ENCODE results near the gene SDK2. TPM values are rescaled to one million over a fixed set of nuclear protein-coding genes. Genes with fewer than 3 reads are reported as not detected.

Gene SDK2
- total RNA-seq, 1 donor from 2014 or later = 31.8 TPM

GRCh38 chr17:73620414-73620813, 23.8 kb downstream of the SDK2 start:
- H3K36me3 Mint-ChIP-seq = peaks cover 22% of the 10 kb centered on the region
- H3K9me3 Mint-ChIP-seq = peaks cover 22% of the 10 kb centered on the region
- TF ChIP-seq CTCF (IDR thresholded peaks at IDR 0.05; ENCODE audit: unreplicated experiment) = no peak
- no peak overlapping the region for H3K27ac Mint-ChIP-seq
- H3K4me1 Mint-ChIP-seq = peaks cover 58% of the 10 kb centered on the region
- H3K27me3 Mint-ChIP-seq (ENCODE audit: low read depth) = no peaks in the 10 kb centered on the region
- no peak overlapping the region for H3K4me3 Mint-ChIP-seq
- DNase-seq (ENCODE audit: low spot score in 2 of 2, unreplicated experiment in 2 of 2) = no peak

- peaks cover 19% of the 10 kb centered on the region for H3K36me3 Mint-ChIP-seq
- H3K27ac Mint-ChIP-seq = peak overlapping the region; percentile 90
- TF ChIP-seq CTCF (IDR thresholded peaks at IDR 0.05; ENCODE audit: unreplicated experiment) = no peak
- H3K4me1 Mint-ChIP-seq = peaks cover 52% of the 10 kb centered on the region
- H3K27me3 Mint-ChIP-seq (ENCODE audit: low read depth) = no peaks in the 10 kb centered on the region
- DNase-seq (ENCODE audit: low spot score in 2 of 2, unreplicated experiment in 2 of 2) = no peak
- peaks cover 22% of the 10 kb centered on the region for H3K9me3 Mint-ChIP-seq
- no peak overlapping the region for H3K4me3 Mint-ChIP-seq
These were observed 26.7 kb downstream of the SDK2 start for GRCh38 chr17:73617501-73617900.

- Mint-ChIP-seq H3K27ac (peak overlapping the region; percentile 90), H3K4me3 (peak overlapping the region; percentile 12)
These were observed 27.3 kb downstream of the SDK2 start for GRCh38 chr17:73616873-73617404.

GRCh38 chr17:73616120-73616872, 27.9 kb downstream of the SDK2 start:
- peak overlapping the region; percentile 12 for H3K4me3 Mint-ChIP-seq
- H3K27me3 Mint-ChIP-seq (ENCODE audit: low read depth) = no peaks in the 10 kb centered on the region
- H3K4me1 Mint-ChIP-seq = peaks cover 52% of the 10 kb centered on the region
- peaks cover 17% of the 10 kb centered on the region for H3K36me3 Mint-ChIP-seq
- H3K9me3 Mint-ChIP-seq = peaks cover 17% of the 10 kb centered on the region
- no peak for DNase-seq (ENCODE audit: low spot score in 2 of 2, unreplicated experiment in 2 of 2)
- peak overlapping the region; percentile 90 for H3K27ac Mint-ChIP-seq
- no peak for TF ChIP-seq CTCF (IDR thresholded peaks at IDR 0.05; ENCODE audit: unreplicated experiment)

More at GRCh38 chr17:73616873-73617404, 27.3 kb downstream of the SDK2 start:
- peaks cover 19% of the 10 kb centered on the region for H3K36me3 Mint-ChIP-seq
- H3K27me3 Mint-ChIP-seq (ENCODE audit: low read depth) = no peaks in the 10 kb centered on the region
- peaks cover 52% of the 10 kb centered on the region for H3K4me1 Mint-ChIP-seq
- DNase-seq (ENCODE audit: low spot score in 2 of 2, unreplicated experiment in 2 of 2) = no peak
- peaks cover 22% of the 10 kb centered on the region for H3K9me3 Mint-ChIP-seq
- no peak for TF ChIP-seq CTCF (IDR thresholded peaks at IDR 0.05; ENCODE audit: unreplicated experiment)

- peaks cover 7% of the 10 kb centered on the region for H3K36me3 Mint-ChIP-seq
- peak overlapping the region; percentile 96 for H3K27ac Mint-ChIP-seq
- no peak overlapping the region for H3K4me3 Mint-ChIP-seq
- H3K27me3 Mint-ChIP-seq (ENCODE audit: low read depth) = no peaks in the 10 kb centered on the region
- H3K9me3 Mint-ChIP-seq = peaks cover 2% of the 10 kb centered on the region
- no peak for TF ChIP-seq CTCF (IDR thresholded peaks at IDR 0.05; ENCODE audit: unreplicated experiment)
- no peak for DNase-seq (ENCODE audit: low spot score in 2 of 2, unreplicated experiment in 2 of 2)
- peaks cover 54% of the 10 kb centered on the region for H3K4me1 Mint-ChIP-seq
These were observed 30.0 kb downstream of the SDK2 start for GRCh38 chr17:73614256-73614655.

All from mesothelial cell of epicardium (in vitro differentiated cells).